HG02885 (cell line): Measurements from ENCODE around the gene SERTAD2.

Experiments
- ATAC-seq: cut with Tn5 transposase; IDR thresholded peaks from one replicate; pipeline ENCODE4 v1.9.1; 2021; ENCODE audit warnings: mild to moderate bottlenecking; ENCODE audit not compliant: unreplicated experiment, poor library complexity

SERTAD2 gene

GRCh38 chr2:64632835-64633819 lies 20.6 kb downstream of the SERTAD2 start:
- no peak for ATAC-seq

GRCh38 chr2:64631771-64632170 lies 21.9 kb downstream of the SERTAD2 start:
- no peak for ATAC-seq

GRCh38 chr2:64630752-64631151 lies 23.0 kb downstream of the SERTAD2 start:
- ATAC-seq: no peak

- ATAC-seq: no peak
Measured at GRCh38 chr2:64629875-64630274, 23.8 kb downstream of the SERTAD2 start.

- no peak for ATAC-seq
Measured at GRCh38 chr2:64629329-64629781, 24.4 kb downstream of the SERTAD2 start.

GRCh38 chr2:64627860-64628841 lies 25.6 kb downstream of the SERTAD2 start:
- ATAC-seq: no peak

- no peak for ATAC-seq
Measured at GRCh38 chr2:64626963-64627760, 26.6 kb downstream of the SERTAD2 start.

- no peak for ATAC-seq
Measured at GRCh38 chr2:64626146-64626809, 27.4 kb downstream of the SERTAD2 start.

GRCh38 chr2:64625299-64626145 lies 28.2 kb downstream of the SERTAD2 start:
- ATAC-seq: no peak

GRCh38 chr2:64624862-64625261 lies 28.9 kb downstream of the SERTAD2 start:
- ATAC-seq: no peak

GRCh38 chr2:64624108-64624610 lies 29.6 kb downstream of the SERTAD2 start:
- ATAC-seq: no peak

- no peak for ATAC-seq
Measured at GRCh38 chr2:64623242-64623850, 30.4 kb downstream of the SERTAD2 start.

GRCh38 chr2:64622443-64623241 lies 31.1 kb downstream of the SERTAD2 start:
- no peak for ATAC-seq

GRCh38 chr2:64620661-64621060 lies 33.1 kb downstream of the SERTAD2 start:
- ATAC-seq: no peak

GRCh38 chr2:64617631-64618151 lies 36.0 kb downstream of the SERTAD2 start:
- ATAC-seq: no peak

- ATAC-seq: no peak
Measured at GRCh38 chr2:64615844-64616536, 37.7 kb downstream of the SERTAD2 start.
